ENCODE measurements around the gene SPDYE1.

The SPDYE1 gene

DNA sequence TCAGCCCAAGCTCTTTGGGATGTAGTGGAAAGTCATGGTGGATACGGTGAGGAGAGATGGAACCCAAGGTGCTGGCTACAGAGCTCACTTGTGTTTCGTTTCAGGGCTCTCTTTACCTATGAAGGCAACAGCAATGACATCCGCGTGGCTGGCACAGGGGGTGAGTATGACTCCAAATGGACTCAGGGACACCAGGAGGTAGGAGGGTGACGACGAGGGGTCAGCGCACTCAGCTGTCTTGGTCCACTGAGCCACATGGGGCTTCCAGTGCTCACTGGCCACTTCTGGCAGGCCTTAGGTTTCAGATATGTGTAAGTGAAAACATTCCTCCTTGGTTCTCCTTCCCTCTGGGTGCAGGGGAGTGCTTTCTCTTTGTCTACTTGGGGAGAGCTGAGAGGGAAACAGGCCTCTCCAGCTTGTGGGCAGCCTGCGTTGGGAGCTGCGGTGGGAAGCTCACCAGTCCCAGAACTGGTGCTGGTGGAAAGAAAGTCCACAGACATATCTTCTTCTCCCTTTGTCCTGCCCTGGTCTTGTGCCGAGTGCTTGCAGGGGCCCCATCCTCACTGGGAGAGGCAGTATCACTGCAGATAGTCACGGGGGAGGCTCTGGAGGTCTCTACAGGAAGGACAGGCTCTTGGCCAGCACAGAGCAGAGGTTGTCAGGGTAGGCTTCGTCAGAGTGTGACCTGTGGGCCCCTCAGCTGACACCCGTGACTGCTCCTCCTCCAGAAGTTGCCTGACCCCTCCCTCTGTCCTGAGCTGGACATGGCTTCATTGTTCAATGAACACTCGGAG lies 52.6 kb downstream of the SPDYE1 start:
- no peak for TF ChIP-seq POLR2AphosphoS5 (IDR thresholded peaks at IDR 0.05; ENCODE audit: low read depth, low read length)
- no peak for TF ChIP-seq SIN3A (IDR thresholded peaks at IDR 0.05; ENCODE audit: borderline replicate concordance, insufficient read depth, low read length)
- TF ChIP-seq FOXP2 (optimal IDR thresholded peaks at IDR 0.05; ENCODE audit: borderline replicate concordance, extremely low read depth, extremely low read length, insufficient read depth) = no peak
- TF ChIP-seq REST (IDR thresholded peaks at IDR 0.05; ENCODE audit: insufficient read depth in 1 of 2, low read depth in 2 of 2, low read length in 2 of 2) = no peak
- no peak for TF ChIP-seq TAF1 (IDR thresholded peaks at IDR 0.05; ENCODE audit: borderline replicate concordance, insufficient read depth, low read length)

- TF ChIP-seq REST (IDR thresholded peaks at IDR 0.05; ENCODE audit: insufficient read depth in 1 of 2, low read depth in 2 of 2, low read length in 2 of 2) (no peak), POLR2AphosphoS5 (IDR thresholded peaks at IDR 0.05; ENCODE audit: low read depth, low read length) (no peak), FOXP2 (optimal IDR thresholded peaks at IDR 0.05; ENCODE audit: borderline replicate concordance, extremely low read depth, extremely low read length, insufficient read depth) (no peak), TAF1 (IDR thresholded peaks at IDR 0.05; ENCODE audit: borderline replicate concordance, insufficient read depth, low read length) (no peak)
These were observed 53.3 kb downstream of the SPDYE1 start for GRCh38 chr7:44050915-44051560.

- TF ChIP-seq TAF1 (IDR thresholded peaks at IDR 0.05; ENCODE audit: borderline replicate concordance, insufficient read depth, low read length) (no peak), POLR2AphosphoS5 (IDR thresholded peaks at IDR 0.05; ENCODE audit: low read depth, low read length) (no peak), FOXP2 (optimal IDR thresholded peaks at IDR 0.05; ENCODE audit: borderline replicate concordance, extremely low read depth, extremely low read length, insufficient read depth) (no peak), SIN3A (IDR thresholded peaks at IDR 0.05; ENCODE audit: borderline replicate concordance, insufficient read depth, low read length) (no peak), REST (IDR thresholded peaks at IDR 0.05; ENCODE audit: insufficient read depth in 1 of 2, low read depth in 2 of 2, low read length in 2 of 2) (no peak)
These were observed 54.0 kb downstream of the SPDYE1 start for GRCh38 chr7:44051611-44052220.

- TF ChIP-seq SIN3A (IDR thresholded peaks at IDR 0.05; ENCODE audit: borderline replicate concordance, insufficient read depth, low read length) (no peak), REST (IDR thresholded peaks at IDR 0.05; ENCODE audit: insufficient read depth in 1 of 2, low read depth in 2 of 2, low read length in 2 of 2) (peak in 1 of 2 experiments; percentile 70; a peak in 2 of 4 replicates), FOXP2 (optimal IDR thresholded peaks at IDR 0.05; ENCODE audit: borderline replicate concordance, extremely low read depth, extremely low read length, insufficient read depth) (no peak), POLR2AphosphoS5 (IDR thresholded peaks at IDR 0.05; ENCODE audit: low read depth, low read length) (no peak)
These were observed 55.2 kb downstream of the SPDYE1 start for GRCh38 chr7:44052771-44053365.

All from PFSK-1 (cell line).